D341Med (cell line): Measurements from ENCODE around the gene KRT73.

Experiments
- DNase-seq: peaks from one replicate; pipeline ENCODE4 v3.0.0; 2012; ENCODE audit warnings: low spot score

KRT73 gene

DNA sequence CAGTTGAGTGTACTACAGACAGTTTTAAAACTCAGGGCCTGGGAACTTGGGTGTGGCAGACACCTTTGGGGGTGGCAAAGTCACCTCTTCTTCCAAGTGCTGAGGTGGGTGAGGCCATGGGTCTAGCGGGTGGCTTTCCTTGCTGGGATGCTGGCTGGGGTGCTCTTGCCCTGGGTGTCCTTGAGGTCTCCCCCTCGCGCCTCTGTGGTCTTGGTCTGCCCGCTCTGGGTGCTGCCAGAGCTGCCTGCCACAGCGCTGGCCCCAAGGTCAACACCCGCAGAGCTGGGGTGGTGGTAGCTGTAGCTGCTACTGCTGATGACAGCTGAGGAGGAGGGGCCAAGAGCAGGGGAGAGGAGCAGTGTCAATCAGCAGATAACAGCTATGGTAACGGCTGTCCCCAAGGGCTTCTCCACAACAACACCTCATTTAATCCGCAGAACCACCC is 51.5 kb downstream of the KRT73 start:
- no peak for DNase-seq

DNA sequence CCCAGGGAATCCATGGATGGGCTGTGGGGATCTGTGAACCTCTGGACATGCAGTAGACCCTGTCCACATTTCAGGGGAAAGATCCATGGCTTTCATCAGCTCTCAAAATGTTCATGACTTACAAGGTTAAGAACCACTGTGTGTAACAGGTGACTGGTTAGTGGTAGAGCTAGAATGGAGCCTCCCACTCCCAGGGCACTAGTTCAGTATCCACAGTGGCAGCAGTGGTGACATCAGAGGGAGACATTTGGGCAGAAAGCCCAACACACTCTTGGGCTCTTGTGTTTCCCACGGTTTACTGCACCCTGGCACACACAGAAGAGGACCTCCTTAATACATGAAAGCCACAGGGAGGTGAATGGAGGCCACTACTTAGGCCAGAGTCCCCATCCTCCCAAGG is 53.8 kb downstream of the KRT73 start:
- DNase-seq, result no peak

DNA sequence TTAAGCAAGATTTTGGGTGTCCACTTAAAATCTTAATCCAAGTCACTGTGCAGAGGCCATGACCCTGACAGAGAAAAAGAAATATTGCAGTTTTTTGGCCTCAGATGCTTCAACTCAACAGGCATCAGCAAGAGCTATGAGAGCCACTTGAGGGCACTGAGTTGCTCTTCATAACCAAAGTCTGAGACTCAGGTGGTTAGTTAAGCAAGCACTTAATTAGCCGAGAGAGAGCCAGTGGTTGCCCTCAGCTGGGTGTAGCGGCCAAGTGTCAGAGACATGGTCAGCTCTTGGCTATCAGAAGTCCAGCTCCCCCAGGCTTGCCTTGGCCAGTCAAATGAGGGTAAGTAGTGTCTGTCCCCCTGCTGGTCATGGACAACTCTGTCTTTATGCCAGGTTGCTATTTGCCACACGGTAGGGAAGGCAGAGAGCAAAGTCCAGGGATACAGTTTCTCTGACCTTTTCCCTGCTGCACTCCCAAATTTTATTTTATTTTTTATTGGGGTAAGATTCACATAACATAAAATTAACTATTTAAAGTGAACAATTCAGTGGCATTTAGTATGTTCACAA is 56.4 kb downstream of the KRT73 start:
- DNase-seq, result no peak

DNA sequence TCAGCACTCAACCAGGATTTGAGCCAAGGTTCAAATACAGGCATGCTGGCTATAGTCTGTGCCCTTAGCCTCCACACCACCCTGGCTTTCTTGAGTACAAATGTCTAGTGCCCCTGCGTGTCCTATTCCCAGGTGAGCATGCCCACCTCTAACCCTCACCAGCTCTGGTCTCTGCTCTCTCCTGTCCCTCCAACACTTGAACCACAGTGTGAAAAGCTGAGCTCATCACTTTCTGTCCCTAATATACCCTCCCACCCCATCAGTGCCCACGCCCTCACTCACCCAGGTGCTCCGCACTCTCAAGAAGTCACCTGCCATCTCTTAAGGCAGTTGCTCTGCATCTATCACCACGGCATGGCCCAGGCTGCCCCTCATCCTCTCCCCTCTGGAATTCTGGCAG is 58.4 kb downstream of the KRT73 start:
- DNase-seq, result no peak

DNA sequence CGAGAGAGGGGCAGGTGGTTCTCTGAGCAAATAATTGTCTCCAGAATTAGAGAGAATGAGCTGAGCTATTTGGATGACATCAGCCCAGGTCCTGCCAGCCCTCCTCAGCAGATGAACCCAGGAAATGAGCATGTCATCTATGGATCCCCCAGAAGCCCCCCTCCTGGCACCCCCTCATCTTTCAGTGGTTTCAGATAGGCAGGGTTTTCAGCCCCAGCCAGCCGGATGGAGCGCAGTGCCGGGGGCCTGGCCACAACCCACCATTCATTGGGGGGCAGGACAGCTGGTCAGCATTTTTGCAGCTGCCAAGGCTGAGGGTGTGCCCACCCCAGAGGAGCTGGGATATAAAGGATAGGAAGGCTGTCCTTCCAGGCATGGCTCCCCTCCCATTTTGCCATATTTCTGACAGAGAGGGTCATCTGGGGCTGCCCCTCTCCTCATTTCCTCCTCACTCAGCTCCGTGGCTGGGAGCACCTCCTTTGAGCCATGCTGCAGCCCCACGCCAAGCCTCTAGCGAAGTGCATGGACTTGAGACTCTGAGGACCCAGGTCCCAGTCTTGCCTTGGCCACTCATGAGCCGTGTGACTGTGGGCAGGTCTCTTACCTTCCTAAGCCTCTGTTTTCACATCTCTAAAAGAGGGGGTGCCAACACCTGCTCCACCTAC is 59.4 kb downstream of the KRT73 start:
- no peak for DNase-seq
